GM12864 (cell line): ENCODE results near the gene SOX6.

Experiments used
- DNase-seq: peaks from one replicate; pipeline ENCODE4 v3.0.0-alpha.2; 2011; ENCODE audit warnings: low read depth
- H3K4me3 ChIP-seq: 2 replicates; pipeline ENCODE4 v1.5.1; 2011; ENCODE audit warnings: mild to moderate bottlenecking, low read depth, low read length, control low read depth
- CTCF ChIP-seq: IDR thresholded peaks from 2 replicates; pipeline ENCODE4 v1.5.1; 2011; ENCODE audit warnings: low read depth, mild to moderate bottlenecking, moderate library complexity, low read length, control low read depth, inconsistent platforms; ENCODE audit errors: missing control alignments

The SOX6 gene

DNA sequence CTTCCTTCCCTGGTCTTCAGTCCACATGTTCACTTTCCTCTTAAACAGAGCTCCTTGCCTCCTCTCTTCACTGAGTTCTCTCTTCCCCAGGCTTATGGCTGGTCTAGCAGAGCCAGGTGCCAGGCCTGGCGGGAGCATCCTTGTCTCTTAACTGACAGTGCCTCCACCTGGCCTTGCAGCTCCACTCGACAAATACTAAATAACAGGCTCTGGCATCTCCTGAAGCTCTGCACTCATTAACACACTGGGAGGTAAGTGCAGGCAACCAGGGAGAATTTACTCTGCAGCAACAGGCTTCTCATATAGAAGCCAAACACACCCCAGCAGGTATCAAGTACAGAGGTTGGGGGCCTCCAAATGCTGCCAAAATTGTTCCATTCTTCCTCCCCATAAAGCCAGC, 438.1 kb downstream of the SOX6 start:
- H3K4me3 ChIP-seq: no peak overlapping the region
- no peak for TF ChIP-seq CTCF
- DNase-seq: no peak
